CD14-positive monocyte (primary cell): Measurements from ENCODE around the gene ZSCAN30. TPM values are rescaled to one million over a fixed set of nuclear protein-coding genes. Genes with fewer than 3 reads are reported as not detected.

Experiments
- DNase-seq, 3 donors: peaks; one replicate each; pipeline ENCODE4 v3.0.0-alpha.2; 2011 to 2022
- H2AFZ ChIP-seq: 2 replicates; pipeline ENCODE4 v1.6.0; 2012; ENCODE audit warnings: mild to moderate bottlenecking, low read depth, low read length, inconsistent platforms; ENCODE audit not compliant: insufficient read depth, poor library complexity, severe bottlenecking
- H3K27ac ChIP-seq, 2 donors: 1 replicate in 1 of 2; 2 replicates in 1 of 2; pipeline ENCODE4 v1.5.1; 2012 to 2013; ENCODE audit warnings: low read length in 2 of 2, control low read depth in 1 of 2, inconsistent platforms in 1 of 2, low read depth in 1 of 2, mild to moderate bottlenecking in 1 of 2
- H3K27me3 ChIP-seq, 2 donors: one replicate each; pipeline versions ENCODE4 v1.6.0 to v1.6.1; 2011 to 2013; ENCODE audit warnings: low read length in 2 of 2; ENCODE audit not compliant: control insufficient read depth in 2 of 2, insufficient read depth in 2 of 2
- H3K36me3 ChIP-seq, 2 donors: replicated peaks in 1 of 2; 1 replicate in 1 of 2; 2 replicates in 1 of 2; pipeline versions ENCODE4 v1.5.1 to v1.6.1; 2012 to 2013; ENCODE audit warnings: low read length in 2 of 2, control low read depth in 1 of 2, inconsistent platforms in 1 of 2, mild to moderate bottlenecking in 1 of 2; ENCODE audit not compliant: insufficient read depth in 2 of 2, control insufficient read depth in 1 of 2
- H3K4me1 ChIP-seq, 2 donors: 1 replicate in 1 of 2; 2 replicates in 1 of 2; pipeline versions ENCODE4 v1.5.1 to v1.6.1; 2012 to 2013; ENCODE audit warnings: low read length in 2 of 2, control low read depth in 1 of 2, inconsistent platforms in 1 of 2, mild to moderate bottlenecking in 1 of 2, moderate library complexity in 1 of 2; ENCODE audit not compliant: insufficient read depth in 2 of 2, control insufficient read depth in 1 of 2
- H3K4me2 ChIP-seq: replicated peaks from 2 replicates; pipeline ENCODE3; 2012; ENCODE audit warnings: low read length, moderate library complexity, mild to moderate bottlenecking; ENCODE audit not compliant: poor library complexity, severe bottlenecking; ENCODE audit errors: extremely low read depth
- H3K4me3 ChIP-seq, 3 experiments: fragments of 200-600 bp in 1 of 3; sonication (generic) in 1 of 3; replicated peaks in 1 of 3; 1 replicate in 2 of 3; 2 replicates in 1 of 3; pipeline ENCODE4 v1.5.1; 2011 to 2013; ENCODE audit warnings: low read length in 3 of 3, mild to moderate bottlenecking in 3 of 3, control low read depth in 2 of 3, low read depth in 2 of 3, inconsistent platforms in 1 of 3, moderate library complexity in 1 of 3
- H3K79me2 ChIP-seq: 2 replicates; pipeline ENCODE4 v1.6.0; 2012; ENCODE audit warnings: mild to moderate bottlenecking, control low read depth, inconsistent platforms, low read length, moderate library complexity; ENCODE audit not compliant: insufficient read depth
- H3K9ac ChIP-seq: 2 replicates; pipeline ENCODE4 v1.6.0; 2017; ENCODE audit warnings: low read length, mild to moderate bottlenecking; ENCODE audit not compliant: insufficient read depth, poor library complexity, severe bottlenecking
- H3K9me3 ChIP-seq, 2 donors: replicated peaks in 1 of 2; 1 replicate in 1 of 2; 2 replicates in 1 of 2; pipeline versions ENCODE4 v1.5.1 to v1.6.1; 2012 to 2013; ENCODE audit warnings: low read length in 2 of 2, control low read depth in 1 of 2; ENCODE audit not compliant: control insufficient read depth in 1 of 2, insufficient read depth in 1 of 2
- H4K20me1 ChIP-seq: 2 replicates; pipeline ENCODE4 v1.6.0; 2012; ENCODE audit warnings: mild to moderate bottlenecking, low read length, control low read depth, moderate library complexity; ENCODE audit not compliant: insufficient read depth
- H3K27ac Mint-ChIP-seq, 7 donors: one replicate each; pipeline ENCODE4 v1.8.0; 2020; ENCODE audit warnings: mild to moderate bottlenecking in 7 of 7, mixed read lengths in 7 of 7, moderate library complexity in 6 of 7, inconsistent platforms in 2 of 7
- H3K27me3 Mint-ChIP-seq, 3 donors: one replicate each; pipeline ENCODE4 v1.8.0; 2021 to 2022; ENCODE audit warnings: low read depth in 3 of 3, mild to moderate bottlenecking in 3 of 3, mixed read lengths in 3 of 3, moderate library complexity in 3 of 3, inconsistent platforms in 1 of 3
- H3K36me3 Mint-ChIP-seq, 2 donors: one replicate each; pipeline ENCODE4 v1.8.0; 2020; ENCODE audit warnings: mixed read lengths in 2 of 2, inconsistent platforms in 1 of 2, mild to moderate bottlenecking in 1 of 2
- H3K4me1 Mint-ChIP-seq: one replicate; pipeline ENCODE4 v1.8.0; 2020; ENCODE audit warnings: mild to moderate bottlenecking, mixed read lengths
- H3K4me3 Mint-ChIP-seq, 2 donors: one replicate each; pipeline ENCODE4 v1.8.0; 2020; ENCODE audit warnings: mild to moderate bottlenecking in 2 of 2, mixed read lengths in 2 of 2, moderate library complexity in 1 of 2
- H3K9me3 Mint-ChIP-seq, 7 donors: one replicate each; pipeline ENCODE4 v1.8.0; 2020 to 2022; ENCODE audit warnings: mixed read lengths in 7 of 7, mild to moderate bottlenecking in 6 of 7, moderate library complexity in 6 of 7, inconsistent platforms in 2 of 7
- CTCF ChIP-seq: fragments of 200-600 bp; IDR thresholded peaks from one replicate; pipeline ENCODE4 v1.8.0; 2022; ENCODE audit warnings: antibody characterized with exemption, mild to moderate bottlenecking
- WGBS: methylation state at CpG from one replicate; pipeline ENCODE4 v1.1.5; 2013; ENCODE audit warnings: missing lambda C conversion rate; ENCODE audit not compliant: insufficient coverage; 5-methylcytosine and 5-hydroxymethylcytosine counted together
- intact Hi-C, 2 donors: fragments of 100-400 bp; cut with micrococcal nuclease; formaldehyde crosslinking; loops; one replicate each; pipeline versions ENCODE4 v1.15.0 to v1.15.1; 2023
- polyA plus RNA-seq, 3 donors: library from polyadenylated mRNA; depleted of rRNA in 1 of 3; unstranded in 2 of 3; stranded (reverse) in 1 of 3; fragments of 300-500 nt in 2 of 3; fragments of >200 nt in 1 of 3; fragmentation: Illumina TruSeq in 2 of 3; gene quantifications; 1 replicate in 2 of 3; 2 replicates in 1 of 3; pipeline ENCODE4 v1.2.3, GENCODE V29; 2012 to 2021

Gene ZSCAN30
- polyA plus RNA-seq, 3 donors, result 1.3 to 3.2 (median 1.7) TPM

GRCh38 chr18:35334212-35334611 lies 44.2 kb upstream of the ZSCAN30 start:
- H3K27me3 Mint-ChIP-seq, result no peaks in the 10 kb centered on the region

GRCh38 chr18:35331367-35332087 lies 41.5 kb upstream of the ZSCAN30 start:
- intact Hi-C loops, result no loop called here
- Mint-ChIP-seq H3K27ac (no peak overlapping the region), H3K27me3 (no peaks in the 10 kb centered on the region), H3K4me3 (no peak overlapping the region), H3K36me3 (peaks cover 39% of the 10 kb centered on the region in 2 donors), H3K9me3 (peaks cover 0 to 3% (median 2%) of the 10 kb centered on the region in 7 donors), H3K4me1 (no peaks in the 10 kb centered on the region)
- 100% methylated on average over 1 of the region's 4 CpGs for WGBS
- no peak overlapping the region for H2AFZ ChIP-seq
- TF ChIP-seq CTCF, result no peak
- no peak overlapping the region for H3K9ac ChIP-seq
- no peaks in the 10 kb centered on the region for H3K9me3 ChIP-seq
- no peaks in the 10 kb centered on the region for H3K79me2 ChIP-seq
- H3K27me3 ChIP-seq, result no peaks in the 10 kb centered on the region
- DNase-seq, result no peak
- peaks cover 49% of the 10 kb centered on the region for H4K20me1 ChIP-seq
- H3K4me2 ChIP-seq, result no peak overlapping the region
- H3K27ac ChIP-seq, result no peak overlapping the region
- peaks cover 43 to 51% of the 10 kb centered on the region in 2 donors for H3K36me3 ChIP-seq
- H3K4me3 ChIP-seq, result no peak overlapping the region
- H3K4me1 ChIP-seq, result no peaks in the 10 kb centered on the region

More at GRCh38 chr18:35334212-35334611, 44.2 kb upstream of the ZSCAN30 start:
- H2AFZ ChIP-seq, result no peak overlapping the region
- peaks cover 75% of the 10 kb centered on the region for H4K20me1 ChIP-seq
- no peak overlapping the region for H3K27ac ChIP-seq
- intact Hi-C loops, result no loop called here
- peaks cover 7% of the 10 kb centered on the region for H3K79me2 ChIP-seq
- Mint-ChIP-seq H3K27ac (no peak overlapping the region), H3K4me1 (no peaks in the 10 kb centered on the region), H3K4me3 (no peak overlapping the region), H3K36me3 (peaks cover 64 to 66% of the 10 kb centered on the region in 2 donors), H3K9me3 (no peaks in the 10 kb centered on the region)
- no peaks in the 10 kb centered on the region for H3K9me3 ChIP-seq
- no CpG with 5 or more reads among the region's 1 CpG for WGBS
- H3K36me3 ChIP-seq, result peaks cover 70 to 78% of the 10 kb centered on the region in 2 donors
- H3K9ac ChIP-seq, result no peak overlapping the region
- H3K4me2 ChIP-seq, result no peak overlapping the region
- H3K4me1 ChIP-seq, result no peaks in the 10 kb centered on the region
- H3K4me3 ChIP-seq, result no peak overlapping the region
- no peak for DNase-seq
- no peaks in the 10 kb centered on the region for H3K27me3 ChIP-seq
- TF ChIP-seq CTCF, result no peak
